ENCODE results near the gene TMEM9.

DNA sequence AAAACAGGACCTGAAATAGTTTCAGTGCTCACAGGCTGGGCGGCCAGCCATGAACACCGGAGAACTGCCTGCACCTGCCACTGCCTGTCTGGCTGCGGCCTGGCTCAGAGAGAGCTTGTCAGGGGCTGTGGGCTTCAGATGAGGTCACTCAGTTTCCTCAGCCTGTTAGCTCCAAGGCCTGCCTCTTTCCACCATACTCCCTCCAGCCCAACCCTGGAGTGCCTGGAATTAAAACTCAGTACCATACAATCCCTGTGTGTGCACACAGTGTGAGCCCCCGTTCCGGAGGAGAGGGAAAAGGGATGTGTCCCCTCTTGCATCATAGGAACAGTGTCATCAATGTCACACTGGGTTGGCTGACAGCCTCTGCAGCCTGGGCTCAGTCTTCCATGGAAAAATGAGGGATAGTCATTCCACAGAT, 58.2 kb downstream of the TMEM9 start:
- no peak for TF ChIP-seq EZH2 (IDR thresholded peaks at IDR 0.05; ENCODE audit: insufficient read depth, poor library complexity, severe bottlenecking)
- no peak for TF ChIP-seq EZH2phosphoT487 (IDR thresholded peaks at IDR 0.05; ENCODE audit: insufficient read depth, low read depth)
